GM12873 (cell line): ENCODE results near the gene SSTR3.
A peak's percentile ranks its signal among the peaks of the same experiment; 100 is the strongest.

ENCODE experiments used
- TF ChIP-seq, protein P1 (sequence below): IDR thresholded peaks from 2 replicates; pipeline ENCODE4 v1.5.1; 2012; ENCODE audit warnings: low read depth, mild to moderate bottlenecking, moderate library complexity, low read length, control low read depth; ENCODE audit not compliant: insufficient read depth; ENCODE audit errors: missing control alignments

SSTR3 gene

DNA sequence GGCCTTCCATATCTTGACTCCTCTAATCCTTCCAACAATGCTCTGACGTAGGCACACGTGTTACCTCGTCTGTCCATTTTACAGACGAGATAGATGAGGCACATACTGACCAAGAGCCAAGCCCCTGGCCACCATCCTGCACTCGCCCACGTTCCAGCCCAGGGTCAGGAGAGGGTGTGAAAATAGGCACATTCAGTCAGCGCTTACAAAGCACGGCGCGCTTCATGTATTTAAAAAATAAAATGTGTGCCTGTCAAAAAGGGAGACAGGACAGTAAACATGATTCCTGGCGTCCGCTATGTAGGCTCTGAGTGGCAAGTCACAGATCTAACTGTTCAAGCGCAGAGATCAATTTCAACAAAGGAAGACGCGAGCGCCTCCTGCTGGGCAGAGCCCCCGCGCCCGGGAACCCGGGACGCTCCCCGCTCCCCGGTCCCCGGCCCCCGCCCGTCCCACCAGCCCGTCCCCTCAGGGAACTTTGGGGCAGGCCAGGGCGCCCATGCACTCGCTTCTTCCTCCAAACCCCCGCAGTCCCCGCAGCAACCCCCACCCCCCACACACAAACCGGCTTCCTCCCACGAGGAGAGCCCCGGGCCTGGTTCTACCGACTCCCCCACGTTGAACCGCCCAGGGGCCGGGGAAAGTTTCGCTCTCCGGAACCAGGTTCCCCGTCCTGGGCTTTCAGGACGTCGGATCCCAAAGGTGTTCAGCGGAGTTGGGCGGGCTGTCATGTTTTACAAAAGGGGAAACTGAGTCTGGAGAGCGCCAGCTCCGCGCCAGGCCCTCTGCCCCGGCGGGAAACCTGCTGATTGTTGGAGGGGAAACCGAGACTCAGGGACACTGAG lies 13.8 kb downstream of the SSTR3 start:
- TF ChIP-seq, protein P1, sequence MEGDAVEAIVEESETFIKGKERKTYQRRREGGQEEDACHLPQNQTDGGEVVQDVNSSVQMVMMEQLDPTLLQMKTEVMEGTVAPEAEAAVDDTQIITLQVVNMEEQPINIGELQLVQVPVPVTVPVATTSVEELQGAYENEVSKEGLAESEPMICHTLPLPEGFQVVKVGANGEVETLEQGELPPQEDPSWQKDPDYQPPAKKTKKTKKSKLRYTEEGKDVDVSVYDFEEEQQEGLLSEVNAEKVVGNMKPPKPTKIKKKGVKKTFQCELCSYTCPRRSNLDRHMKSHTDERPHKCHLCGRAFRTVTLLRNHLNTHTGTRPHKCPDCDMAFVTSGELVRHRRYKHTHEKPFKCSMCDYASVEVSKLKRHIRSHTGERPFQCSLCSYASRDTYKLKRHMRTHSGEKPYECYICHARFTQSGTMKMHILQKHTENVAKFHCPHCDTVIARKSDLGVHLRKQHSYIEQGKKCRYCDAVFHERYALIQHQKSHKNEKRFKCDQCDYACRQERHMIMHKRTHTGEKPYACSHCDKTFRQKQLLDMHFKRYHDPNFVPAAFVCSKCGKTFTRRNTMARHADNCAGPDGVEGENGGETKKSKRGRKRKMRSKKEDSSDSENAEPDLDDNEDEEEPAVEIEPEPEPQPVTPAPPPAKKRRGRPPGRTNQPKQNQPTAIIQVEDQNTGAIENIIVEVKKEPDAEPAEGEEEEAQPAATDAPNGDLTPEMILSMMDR, result peak; percentile 82

DNA sequence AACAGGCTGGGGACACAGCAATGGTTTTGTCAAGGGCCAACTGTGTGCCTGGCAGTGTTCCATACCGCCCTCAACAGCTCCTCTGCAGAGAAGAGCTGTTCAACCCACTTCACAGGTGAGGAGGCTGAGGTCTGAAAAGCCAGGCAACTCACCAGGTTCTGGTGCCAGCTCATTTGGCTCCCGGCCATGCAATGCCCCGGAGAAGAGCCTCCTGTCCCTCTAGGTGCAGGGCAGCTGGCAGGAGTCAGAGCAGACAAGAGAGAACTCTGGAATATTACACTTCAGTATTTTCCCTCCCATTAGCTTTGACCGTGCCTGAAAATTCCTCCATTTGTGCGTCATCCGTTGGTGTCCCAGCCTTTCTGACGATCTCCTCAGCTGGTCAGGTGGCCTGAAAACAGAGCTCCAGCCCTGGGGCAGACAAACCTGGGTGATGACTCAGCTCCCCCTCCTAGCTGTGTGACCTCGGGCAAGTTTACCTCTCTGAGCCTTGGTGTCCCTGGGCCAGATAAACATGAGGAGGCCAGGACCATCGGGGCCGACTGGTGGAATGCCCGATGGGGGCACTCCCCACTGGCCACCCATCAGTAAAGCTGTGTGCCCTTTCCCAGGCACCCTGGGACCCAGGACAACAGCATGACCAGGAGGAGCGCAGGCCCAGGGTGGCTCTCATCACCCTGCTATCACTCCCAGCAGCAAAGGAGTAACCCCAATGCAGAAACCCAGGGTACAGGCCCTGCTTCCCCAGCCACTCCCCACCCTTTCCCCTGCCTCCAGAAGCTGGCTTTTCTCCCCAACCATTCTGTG lies 14.6 kb downstream of the SSTR3 start:
- TF ChIP-seq, protein P1, result no peak

DNA sequence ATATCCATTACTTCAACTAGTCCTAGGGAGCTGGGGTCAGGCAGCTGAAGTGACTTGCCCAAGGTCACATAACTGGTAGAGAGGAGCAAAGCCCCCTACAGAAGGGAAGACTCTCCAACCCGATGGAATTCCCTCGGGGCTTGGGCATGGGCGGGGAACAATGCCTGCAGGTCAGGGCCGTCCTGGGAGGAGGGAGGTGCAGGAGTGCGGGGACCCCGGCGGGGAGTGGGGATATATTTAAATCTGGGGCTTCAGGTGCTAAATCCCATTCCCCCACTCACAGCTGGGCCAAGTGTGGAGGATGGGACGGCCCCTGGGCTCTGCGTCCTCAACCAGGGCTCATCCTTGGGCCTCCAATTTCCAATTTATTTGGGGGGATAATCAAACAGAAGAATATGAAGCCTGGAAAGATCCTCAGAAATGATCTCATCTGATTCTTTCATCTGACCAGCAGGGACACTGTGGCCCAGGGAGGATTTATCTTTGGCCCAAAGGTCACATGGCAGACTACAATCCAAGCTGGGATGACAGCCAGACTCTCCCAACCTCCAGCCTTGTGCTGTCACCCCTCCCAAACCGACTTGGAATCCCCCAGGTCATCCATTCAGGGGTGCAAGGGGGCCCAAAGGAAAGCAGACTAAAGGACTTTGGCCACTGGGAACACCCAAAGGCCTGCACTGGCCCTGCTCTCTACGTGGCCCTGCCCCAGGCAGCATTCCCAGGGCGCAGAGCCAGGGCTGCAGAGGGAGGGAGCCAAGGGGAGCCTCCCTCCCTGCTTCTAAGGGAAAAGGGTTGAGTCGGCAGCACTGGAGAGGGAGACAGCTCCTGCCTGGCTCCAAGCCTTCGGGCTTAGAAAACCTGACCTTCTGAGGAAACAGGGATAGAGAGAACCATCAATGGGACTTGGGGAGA lies 15.5 kb downstream of the SSTR3 start:
- TF ChIP-seq, protein P1, result no peak

DNA sequence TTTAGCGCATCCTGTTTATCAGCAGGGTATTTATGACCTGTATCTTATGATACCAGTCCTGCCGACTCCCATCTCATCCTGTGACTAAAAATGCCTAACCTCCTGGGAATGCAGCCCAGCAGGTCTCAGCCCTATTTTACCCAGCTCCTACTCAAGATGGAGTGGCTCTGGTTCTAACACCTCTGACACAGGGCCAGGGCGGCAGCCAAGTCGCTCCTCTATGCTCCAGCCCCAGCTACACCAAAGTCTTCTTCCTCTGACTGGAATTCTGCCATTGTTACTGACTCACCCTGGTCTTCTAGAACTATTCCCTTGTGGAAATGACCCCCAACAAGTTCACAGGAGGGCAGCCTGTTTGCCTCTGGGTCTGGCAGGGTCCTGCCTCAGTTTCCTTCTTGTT lies 16.4 kb downstream of the SSTR3 start:
- TF ChIP-seq, protein P1, result no peak

DNA sequence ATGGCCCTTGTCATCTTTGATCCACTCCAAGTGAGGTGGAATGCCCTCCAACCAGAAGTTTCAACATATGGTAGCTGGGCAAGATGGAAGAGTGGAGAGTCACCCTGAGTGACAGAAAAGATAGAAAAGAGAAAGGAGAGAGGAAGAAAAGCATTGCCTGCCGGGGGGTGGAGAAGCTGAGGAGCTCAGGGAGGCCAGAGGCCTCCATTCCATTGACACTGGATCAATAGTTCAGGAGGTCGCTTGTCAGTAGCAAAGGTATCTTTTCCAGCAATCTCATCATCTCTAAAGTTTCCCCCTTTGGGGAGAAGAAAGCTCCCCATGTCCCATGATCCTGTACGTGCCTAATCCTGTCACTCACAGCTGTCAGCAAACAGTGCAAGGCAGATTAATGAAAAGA lies 17.5 kb downstream of the SSTR3 start:
- TF ChIP-seq, protein P1, result no peak

DNA sequence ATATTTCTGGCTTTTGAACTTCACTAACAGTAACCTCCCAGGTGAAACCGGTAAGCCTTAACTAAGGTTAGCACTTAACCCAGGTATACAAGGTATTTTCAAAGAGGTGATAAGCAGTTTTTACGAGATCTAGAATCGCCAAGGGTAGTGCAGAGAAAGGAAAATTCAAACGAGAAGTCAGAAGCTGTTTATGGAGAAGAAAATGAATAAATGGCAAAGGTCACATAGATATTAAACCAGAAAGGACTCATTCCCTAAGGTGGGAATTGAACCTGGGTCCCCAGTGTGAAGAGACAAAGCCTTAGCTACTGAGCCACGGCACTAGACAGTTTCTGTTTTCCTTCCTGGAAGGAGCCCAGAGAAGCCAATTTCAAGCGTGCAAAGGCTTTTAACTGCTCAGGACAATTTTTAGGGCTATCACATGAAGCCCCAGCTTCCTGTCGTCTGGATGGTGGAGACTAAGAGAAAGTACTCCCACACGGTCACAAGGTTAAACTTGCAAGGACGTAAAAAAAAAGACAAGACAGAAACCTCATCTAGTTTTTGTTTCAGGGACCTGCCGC lies 18.6 kb downstream of the SSTR3 start:
- TF ChIP-seq, protein P1, result no peak
